MCF 10A (cell line): Measurements from ENCODE around the gene PDGFB. TPM values are rescaled to one million over a fixed set of nuclear protein-coding genes. Genes with fewer than 3 reads are reported as not detected.

Experiments used
- BruUV-seq: library from RNA; stranded (reverse); fragments of 400-500 nt; replicated peaks from 2 replicates; lab custom pipeline; 2021; lab: Mats Ljungman, UMichigan
- CTCF ChIA-PET: fragments of 300-600 bp; sonication (Branson Sonifier 250); formaldehyde crosslinking; extraction: SDS; loops from one replicate; lab custom pipeline; 2021; ENCODE audit warnings: antibody characterized with exemption, inconsistent platforms; lab: Yijun Ruan, JAX
- POLR2A ChIA-PET: fragments of 300-600, 350-650 bp; sonication (Branson Sonifier 250); formaldehyde crosslinking; extraction: SDS; loops from one replicate; lab custom pipeline; 2020; ENCODE audit warnings: antibody characterized with exemption, inconsistent platforms; lab: Yijun Ruan, JAX
- DNase-seq: peaks from one replicate; pipeline ENCODE4 v3.0.0-alpha.2; 2018; ENCODE audit not compliant: unreplicated experiment
- H3K27ac Mint-ChIP-seq: one replicate; pipeline ENCODE4 v1.8.0; 2022; ENCODE audit warnings: mild to moderate bottlenecking, low read depth, mixed read lengths; ENCODE audit not compliant: unreplicated experiment
- H3K27me3 Mint-ChIP-seq: one replicate; pipeline ENCODE4 v1.8.0; 2022; ENCODE audit warnings: mixed read lengths; ENCODE audit not compliant: insufficient read depth, unreplicated experiment
- H3K36me3 Mint-ChIP-seq: one replicate; pipeline ENCODE4 v1.8.0; 2022; ENCODE audit warnings: mild to moderate bottlenecking, moderate library complexity, mixed read lengths; ENCODE audit not compliant: insufficient read depth, unreplicated experiment
- H3K4me1 Mint-ChIP-seq: one replicate; pipeline ENCODE4 v1.8.0; 2022; ENCODE audit warnings: mixed read lengths; ENCODE audit not compliant: insufficient read depth, unreplicated experiment
- H3K4me3 Mint-ChIP-seq: one replicate; pipeline ENCODE4 v1.8.0; 2022; ENCODE audit warnings: mild to moderate bottlenecking, moderate library complexity, mixed read lengths; ENCODE audit not compliant: unreplicated experiment
- H3K9me3 Mint-ChIP-seq: one replicate; pipeline ENCODE4 v1.8.0; 2022; ENCODE audit warnings: mixed read lengths; ENCODE audit not compliant: unreplicated experiment
- intact Hi-C: fragments of 100-400 bp; cut with micrococcal nuclease; formaldehyde crosslinking; loops from 2 replicates; pipeline ENCODE4 v1.14.1; 2022
- total RNA-seq: library from RNA; stranded (reverse); gene quantifications from 2 replicates; pipeline ENCODE4 v1.2.3, GENCODE V29; 2022
- TF ChIP-seq, protein P1 (sequence below): fragments of 200-600 bp; IDR thresholded peaks from one replicate; pipeline ENCODE4 v1.8.0; 2022; ENCODE audit warnings: antibody characterized with exemption, mild to moderate bottlenecking; ENCODE audit not compliant: unreplicated experiment

PDGFB gene
- total RNA-seq, 1 experiment from 2014 or later, result 0.37 TPM

GRCh38 chr22:39287076-39287725, 42.4 kb upstream of the PDGFB start:
- POLR2A ChIA-PET, result interaction anchor here (0.8 kb wide), 1 partner anchor 112 kb away, joined by 3 read pairs; no protein-coding TSS in a partner anchor
- H3K4me1 Mint-ChIP-seq, result peaks cover 16% of the 10 kb centered on the region
- H3K27me3 Mint-ChIP-seq, result no peaks in the 10 kb centered on the region
- no peak overlapping the region for H3K4me3 Mint-ChIP-seq
- CTCF ChIA-PET, result no interaction called here
- intact Hi-C loops, result no loop called here
- TF ChIP-seq, protein P1, sequence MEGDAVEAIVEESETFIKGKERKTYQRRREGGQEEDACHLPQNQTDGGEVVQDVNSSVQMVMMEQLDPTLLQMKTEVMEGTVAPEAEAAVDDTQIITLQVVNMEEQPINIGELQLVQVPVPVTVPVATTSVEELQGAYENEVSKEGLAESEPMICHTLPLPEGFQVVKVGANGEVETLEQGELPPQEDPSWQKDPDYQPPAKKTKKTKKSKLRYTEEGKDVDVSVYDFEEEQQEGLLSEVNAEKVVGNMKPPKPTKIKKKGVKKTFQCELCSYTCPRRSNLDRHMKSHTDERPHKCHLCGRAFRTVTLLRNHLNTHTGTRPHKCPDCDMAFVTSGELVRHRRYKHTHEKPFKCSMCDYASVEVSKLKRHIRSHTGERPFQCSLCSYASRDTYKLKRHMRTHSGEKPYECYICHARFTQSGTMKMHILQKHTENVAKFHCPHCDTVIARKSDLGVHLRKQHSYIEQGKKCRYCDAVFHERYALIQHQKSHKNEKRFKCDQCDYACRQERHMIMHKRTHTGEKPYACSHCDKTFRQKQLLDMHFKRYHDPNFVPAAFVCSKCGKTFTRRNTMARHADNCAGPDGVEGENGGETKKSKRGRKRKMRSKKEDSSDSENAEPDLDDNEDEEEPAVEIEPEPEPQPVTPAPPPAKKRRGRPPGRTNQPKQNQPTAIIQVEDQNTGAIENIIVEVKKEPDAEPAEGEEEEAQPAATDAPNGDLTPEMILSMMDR, result no peak
- BruUV-seq, result no TSS peak
- no peaks in the 10 kb centered on the region for H3K36me3 Mint-ChIP-seq
- H3K9me3 Mint-ChIP-seq, result no peaks in the 10 kb centered on the region
- DNase-seq, result no peak
- H3K27ac Mint-ChIP-seq, result no peak overlapping the region

- no peaks in the 10 kb centered on the region for H3K36me3 Mint-ChIP-seq
- POLR2A ChIA-PET, result no interaction called here
- CTCF ChIA-PET, result no interaction called here
- DNase-seq, result no peak
- H3K4me1 Mint-ChIP-seq, result peaks cover 9% of the 10 kb centered on the region
- no TSS peak for BruUV-seq
- no peaks in the 10 kb centered on the region for H3K27me3 Mint-ChIP-seq
- no peaks in the 10 kb centered on the region for H3K9me3 Mint-ChIP-seq
- TF ChIP-seq, protein P1, result no peak
- H3K4me3 Mint-ChIP-seq, result no peak overlapping the region
- intact Hi-C loops, result no loop called here
- H3K27ac Mint-ChIP-seq, result no peak overlapping the region
These were observed 40.2 kb upstream of the PDGFB start for GRCh38 chr22:39284983-39285382.

- no TSS peak for BruUV-seq
- ChIA-PET POLR2A (interaction anchor here (0.8 to 0.9 kb wide), 2 partner anchors 27 to 32 kb away, joined by 3 to 4 read pairs; no protein-coding TSS in a partner anchor), CTCF (interaction anchor here (0.6 kb wide), 1 partner anchor 59 kb away, joined by 3 read pairs; no protein-coding TSS in a partner anchor)
- no peaks in the 10 kb centered on the region for H3K9me3 Mint-ChIP-seq
- intact Hi-C loops, result no loop called here
- no peaks in the 10 kb centered on the region for H3K36me3 Mint-ChIP-seq
- DNase-seq, result no peak
- no peak overlapping the region for H3K4me3 Mint-ChIP-seq
- H3K4me1 Mint-ChIP-seq, result peaks cover 9% of the 10 kb centered on the region
- H3K27me3 Mint-ChIP-seq, result no peaks in the 10 kb centered on the region
- TF ChIP-seq, protein P1, result no peak
- no peak overlapping the region for H3K27ac Mint-ChIP-seq
These were observed 39.6 kb upstream of the PDGFB start for GRCh38 chr22:39284142-39284980.
